Hepatocyte (in vitro differentiated cells): ENCODE results near the gene CYTH4. TPM values are rescaled to one million over a fixed set of nuclear protein-coding genes. Genes with fewer than 3 reads are reported as not detected.
A peak's percentile ranks its signal among the peaks of the same experiment; 100 is the strongest.
"Not testable (repeated sequence)": the region's sequence is repeated elsewhere in the genome, so short reads cannot be mapped to it uniquely, and the experiment has no call there.

Experiments
- DNase-seq: peaks from one replicate; pipeline ENCODE4 v3.0.0-alpha.2; 2016; ENCODE audit warnings: low spot score
- H2AFZ ChIP-seq: fragments of 200-600 bp; sonication (generic); 2 replicates; pipeline ENCODE4 v1.6.0; 2016; ENCODE audit warnings: antibody characterized with exemption, mild to moderate bottlenecking
- H3K27ac ChIP-seq: fragments of 200-600 bp; sonication (generic); 2 replicates; pipeline ENCODE4 v1.5.1; 2016; ENCODE audit warnings: mild to moderate bottlenecking
- H3K27me3 ChIP-seq: fragments of 200-600 bp; sonication (generic); 2 replicates; pipeline ENCODE4 v1.6.1; 2016
- H3K36me3 ChIP-seq: fragments of 200-600 bp; sonication (generic); replicated peaks from 2 replicates; pipeline ENCODE4 v1.5.1; 2016; ENCODE audit warnings: low read depth; ENCODE audit not compliant: insufficient read depth
- H3K4me1 ChIP-seq: fragments of 200-600 bp; sonication (generic); 2 replicates; pipeline ENCODE4 v1.5.1; 2016; ENCODE audit warnings: mild to moderate bottlenecking, moderate library complexity; ENCODE audit not compliant: insufficient read depth
- H3K4me2 ChIP-seq: fragments of 200-600 bp; sonication (generic); 2 replicates; pipeline ENCODE4 v1.6.0; 2016
- H3K4me3 ChIP-seq: fragments of 200-600 bp; sonication (generic); 2 replicates; pipeline ENCODE4 v1.5.1; 2016; ENCODE audit warnings: mild to moderate bottlenecking
- H3K79me2 ChIP-seq: fragments of 200-600 bp; sonication (generic); 2 replicates; pipeline ENCODE4 v1.6.0; 2017; ENCODE audit warnings: mild to moderate bottlenecking
- H3K9me2 ChIP-seq: fragments of 200-600 bp; sonication (generic); replicated peaks from 2 replicates; pipeline ENCODE4 v1.6.0; 2017; ENCODE audit warnings: mild to moderate bottlenecking; ENCODE audit not compliant: insufficient read depth
- H3K9me3 ChIP-seq: fragments of 200-600 bp; sonication (generic); 2 replicates; pipeline ENCODE4 v1.5.1; 2016; ENCODE audit warnings: low read depth, mild to moderate bottlenecking
- H4K20me1 ChIP-seq: fragments of 200-600 bp; sonication (generic); 2 replicates; pipeline ENCODE4 v1.6.0; 2016; ENCODE audit warnings: mild to moderate bottlenecking; ENCODE audit not compliant: insufficient read depth, poor library complexity, severe bottlenecking
- CTCF ChIP-seq: fragments of 200-600 bp; sonication (generic); IDR thresholded peaks from 2 replicates; pipeline ENCODE4 v1.5.1; 2016; ENCODE audit warnings: antibody characterized with exemption, mild to moderate bottlenecking; ENCODE audit not compliant: poor library complexity
- EZH2 ChIP-seq: fragments of 200-600 bp; sonication (generic); IDR thresholded peaks from 2 replicates; pipeline ENCODE4 v1.6.1; 2016; ENCODE audit warnings: antibody characterized with exemption, mild to moderate bottlenecking, borderline replicate concordance
- EZH2phosphoT487 ChIP-seq: fragments of 200-600 bp; sonication (generic); IDR thresholded peaks from one replicate; pipeline ENCODE4 v1.6.1; 2018; ENCODE audit warnings: antibody characterized with exemption, mild to moderate bottlenecking, low read depth, moderate library complexity; ENCODE audit not compliant: unreplicated experiment, severe bottlenecking
- WGBS: methylation state at CpG from one replicate; pipeline ENCODE4 v1.1.6; 2016; ENCODE audit warnings: low lambda C conversion rate; ENCODE audit errors: missing lambda C conversion rate; 5-methylcytosine and 5-hydroxymethylcytosine counted together
- polyA plus RNA-seq: library from polyadenylated mRNA; unstranded; fragments of >200 nt; fragmentation: Nextera tagmentation; extraction: Ambion mirVana; gene quantifications from 2 replicates; pipeline ENCODE4 v1.2.1, GENCODE V29; 2016
- total RNA-seq: library from RNA; depleted of rRNA; stranded (reverse); fragments of >200 nt; gene quantifications from 2 replicates; pipeline ENCODE4 v1.2.3, GENCODE V29; 2014

CYTH4 gene
- total and polyA plus RNA-seq, 2 experiments from 2014 or later = 0.57 to 0.94 TPM

- peaks cover 28% of the 10 kb centered on the region for H3K27me3 ChIP-seq
- peak overlapping the region; percentile 74 for H2AFZ ChIP-seq
- WGBS = 15% methylated on average over 41 of the region's 51 CpGs
- H3K9me2 ChIP-seq = no peaks in the 10 kb centered on the region
- H3K27ac ChIP-seq = peak overlapping the region; percentile 78
- no peaks in the 10 kb centered on the region for H3K79me2 ChIP-seq
- H3K36me3 ChIP-seq = no peaks in the 10 kb centered on the region
- H4K20me1 ChIP-seq = no peaks in the 10 kb centered on the region
- peak overlapping the region; percentile 80 for H3K4me2 ChIP-seq
- no peak overlapping the region for H3K4me3 ChIP-seq
- peaks cover 20% of the 10 kb centered on the region for H3K4me1 ChIP-seq
- H3K9me3 ChIP-seq = no peaks in the 10 kb centered on the region
- DNase-seq = no peak
- peak; percentile 55 for TF ChIP-seq EZH2
- TF ChIP-seq CTCF = no peak
- TF ChIP-seq EZH2phosphoT487 = no peak
These were observed 42.2 kb downstream of the CYTH4 start for GRCh38 chr22:37324340-37325038.

- DNase-seq = no peak
- peak overlapping the region; percentile 74 for H2AFZ ChIP-seq
- no peak for TF ChIP-seq CTCF
- no peak for TF ChIP-seq EZH2
- TF ChIP-seq EZH2phosphoT487 = no peak
- peaks cover 20% of the 10 kb centered on the region for H3K4me1 ChIP-seq
- H4K20me1 ChIP-seq = no peaks in the 10 kb centered on the region
- peak overlapping the region; percentile 80 for H3K4me2 ChIP-seq
- H3K27ac ChIP-seq = no peak overlapping the region
- H3K4me3 ChIP-seq = no peak overlapping the region
- H3K9me3 ChIP-seq = no peaks in the 10 kb centered on the region
- WGBS = 4% methylated on average over 15 of the region's 21 CpGs
- H3K27me3 ChIP-seq = peaks cover 28% of the 10 kb centered on the region
- H3K79me2 ChIP-seq = no peaks in the 10 kb centered on the region
- no peaks in the 10 kb centered on the region for H3K9me2 ChIP-seq
- no peaks in the 10 kb centered on the region for H3K36me3 ChIP-seq
These were observed 42.7 kb downstream of the CYTH4 start for GRCh38 chr22:37325039-37325395.

GRCh38 chr22:37326726-37327125 lies 44.4 kb downstream of the CYTH4 start:
- TF ChIP-seq EZH2phosphoT487 (no peak), CTCF (no peak), EZH2 (no peak)
- H4K20me1 ChIP-seq = no peaks in the 10 kb centered on the region
- H3K4me3 ChIP-seq = no peak overlapping the region
- peak; percentile 67 for DNase-seq
- H3K9me2 ChIP-seq = no peaks in the 10 kb centered on the region
- H3K27me3 ChIP-seq = peaks cover 30% of the 10 kb centered on the region
- H3K79me2 ChIP-seq = no peaks in the 10 kb centered on the region
- H3K9me3 ChIP-seq = no peaks in the 10 kb centered on the region
- H3K36me3 ChIP-seq = no peaks in the 10 kb centered on the region
- H2AFZ ChIP-seq = no peak overlapping the region
- peaks cover 23% of the 10 kb centered on the region for H3K4me1 ChIP-seq
- WGBS = 28% methylated on average over 7 of the region's 7 CpGs
- H3K27ac ChIP-seq = peak overlapping the region; percentile 63
- peak overlapping the region; percentile 45 for H3K4me2 ChIP-seq

GRCh38 chr22:37328017-37328416 lies 45.7 kb downstream of the CYTH4 start:
- Histone ChIP-seq H3K9me2 (no peaks in the 10 kb centered on the region), H2AFZ (no peak overlapping the region), H3K27ac (no peak overlapping the region), H3K4me3 (no peak overlapping the region), H3K79me2 (no peaks in the 10 kb centered on the region), H3K4me1 (peaks cover 23% of the 10 kb centered on the region), H3K27me3 (peaks cover 36% of the 10 kb centered on the region), H3K4me2 (no peak overlapping the region), H3K36me3 (no peaks in the 10 kb centered on the region), H4K20me1 (no peaks in the 10 kb centered on the region), H3K9me3 (no peaks in the 10 kb centered on the region)
- TF ChIP-seq EZH2phosphoT487 (no peak), EZH2 (no peak), CTCF (no peak)
- DNase-seq = no peak
- WGBS = 88% methylated on average over 8 of the region's 8 CpGs

- H3K4me2 ChIP-seq, H3K9me3 ChIP-seq: not testable (repeated sequence)
- H3K4me1 ChIP-seq = peaks cover 23% of the 10 kb centered on the region
These were observed 46.4 kb downstream of the CYTH4 start for GRCh38 chr22:37328538-37329237.

More at GRCh38 chr22:37328538-37329237, 46.4 kb downstream of the CYTH4 start:
- not testable (repeated sequence) for H3K79me2 ChIP-seq, H2AFZ ChIP-seq, H3K36me3 ChIP-seq, H3K9me2 ChIP-seq, H3K4me3 ChIP-seq, H3K27ac ChIP-seq, DNase-seq, H4K20me1 ChIP-seq
- WGBS = 43% methylated on average over 5 of the region's 6 CpGs
- peaks cover 42% of the 10 kb centered on the region for H3K27me3 ChIP-seq
